Testis (tissue), 3 donors: Measurements from ENCODE around the gene VPS26B. TPM values are rescaled to one million over a fixed set of nuclear protein-coding genes. Genes with fewer than 3 reads are reported as not detected.

Experiments used
- DNase-seq: peaks from one replicate; pipeline ENCODE4 v3.0.0-alpha.2; 2019
- H3K27ac ChIP-seq, 2 donors: fragments of 200-600 bp; sonication (generic); one replicate each; pipeline ENCODE4 v1.5.1; 2019
- H3K27me3 ChIP-seq: fragments of 200-600 bp; sonication (generic); one replicate; pipeline ENCODE4 v1.5.1; 2019
- H3K36me3 ChIP-seq: fragments of 200-600 bp; sonication (generic); one replicate; pipeline ENCODE4 v1.5.1; 2017; ENCODE audit warnings: low read depth; ENCODE audit errors: missing control alignments
- H3K4me1 ChIP-seq: fragments of 200-600 bp; sonication (generic); one replicate; pipeline ENCODE4 v1.5.1; 2019
- H3K4me3 ChIP-seq, 2 donors: fragments of 200-600 bp; sonication (generic); one replicate each; pipeline ENCODE4 v1.5.1; 2017 to 2019
- H3K9me3 ChIP-seq: fragments of 200-600 bp; sonication (generic); one replicate; pipeline ENCODE4 v1.5.1; 2017
- CTCF ChIP-seq, 3 experiments: fragments of 450-650 bp in 2 of 3; fragments of 200-600 bp in 1 of 3; sonication (generic) in 1 of 3; IDR thresholded peaks; one replicate each; pipeline ENCODE4 v1.5.1; 2016 to 2019; ENCODE audit warnings: antibody characterized with exemption in 3 of 3, mild to moderate bottlenecking in 2 of 3, moderate library complexity in 1 of 3
- POLR2A ChIP-seq: fragments of 450-650 bp; IDR thresholded peaks from one replicate; pipeline ENCODE4 v1.6.1; 2017; ENCODE audit warnings: antibody characterized with exemption, mild to moderate bottlenecking, moderate library complexity
- WGBS, 2 donors: methylation state at CpG; one replicate each; pipeline ENCODE4 v1.1.5; 2018; 5-methylcytosine and 5-hydroxymethylcytosine counted together
- intact Hi-C: fragments of 100-400 bp; cut with DNase I; formaldehyde crosslinking; loops from one replicate; pipeline ENCODE4 v1.15.1; 2023; ENCODE audit warnings: low total_unique reads
- polyA plus RNA-seq: library from polyadenylated mRNA; stranded (reverse); fragments of 350-450 nt; fragmentation: Illumina TruSeq; extraction: RNeasy Lipid Tissue Mini Kit (QIAGEN cat#74804); gene quantifications from one replicate; pipeline ENCODE4 v1.2.3, GENCODE V29; 2014; ENCODE audit warnings: low read depth, low replicate concordance; ENCODE audit not compliant: insufficient read depth
- total RNA-seq, 2 donors: library from RNA; depleted of rRNA; stranded (reverse); fragments of >200 nt; gene quantifications; one replicate each; pipeline ENCODE4 v1.2.3, GENCODE V29; 2016

The VPS26B gene
- total and polyA plus RNA-seq, 3 donors from 2014 or later: 54.2 to 84.1 (median 74.0) TPM

- H3K27me3 ChIP-seq: no peaks in the 10 kb centered on the region
- no peak overlapping the region for H3K27ac ChIP-seq
- no peaks in the 10 kb centered on the region for H3K9me3 ChIP-seq
- WGBS, 2 donors: 66 to 72% methylated on average over 7 of the region's 7 CpGs
- peaks cover 10% of the 10 kb centered on the region for H3K4me1 ChIP-seq
- no peak overlapping the region for H3K4me3 ChIP-seq
- DNase-seq: no peak
- no peak for TF ChIP-seq CTCF (IDR thresholded peaks at IDR 0.05)
- no peak for TF ChIP-seq POLR2A
- intact Hi-C loops: no loop called here
- no peaks in the 10 kb centered on the region for H3K36me3 ChIP-seq
Measured at GRCh38 chr11:134248910-134249480, 24.5 kb downstream of the VPS26B start.

GRCh38 chr11:134250246-134250645, 25.8 kb downstream of the VPS26B start:
- H3K27me3 ChIP-seq: no peaks in the 10 kb centered on the region
- intact Hi-C loops: no loop called here
- H3K27ac ChIP-seq: no peak overlapping the region
- no peaks in the 10 kb centered on the region for H3K9me3 ChIP-seq
- H3K4me3 ChIP-seq: no peak overlapping the region
- DNase-seq: no peak
- WGBS, 2 donors: 91 to 93% methylated on average over 3 of the region's 3 CpGs
- TF ChIP-seq POLR2A: no peak
- TF ChIP-seq CTCF (IDR thresholded peaks at IDR 0.05): no peak
- H3K4me1 ChIP-seq: peaks cover 10% of the 10 kb centered on the region
- no peaks in the 10 kb centered on the region for H3K36me3 ChIP-seq

GRCh38 chr11:134250675-134251074, 26.2 kb downstream of the VPS26B start:
- Histone ChIP-seq H3K4me1 (peaks cover 10% of the 10 kb centered on the region), H3K27ac (no peak overlapping the region), H3K9me3 (no peaks in the 10 kb centered on the region), H3K4me3 (no peak overlapping the region), H3K36me3 (no peaks in the 10 kb centered on the region), H3K27me3 (no peaks in the 10 kb centered on the region)
- no peak for TF ChIP-seq CTCF (IDR thresholded peaks at IDR 0.05)
- TF ChIP-seq POLR2A: no peak
- DNase-seq: no peak
- intact Hi-C loops: no loop called here
- 89 to 90% methylated on average over 2 of the region's 2 CpGs for WGBS, 2 donors

- H3K9me3 ChIP-seq: no peaks in the 10 kb centered on the region
- peak overlapping the region; percentile 49 to 72 for H3K27ac ChIP-seq
- 2 to 3% methylated on average over 27 of the region's 27 CpGs for WGBS, 2 donors
- H3K4me1 ChIP-seq: peaks cover 10% of the 10 kb centered on the region
- peak overlapping the region; percentile 94 to 95 for H3K4me3 ChIP-seq
- H3K27me3 ChIP-seq: no peaks in the 10 kb centered on the region
- TF ChIP-seq CTCF (IDR thresholded peaks at IDR 0.05): no peak
- H3K36me3 ChIP-seq: no peaks in the 10 kb centered on the region
- DNase-seq: peak; percentile 46
- intact Hi-C loops: no loop called here
Measured at GRCh38 chr11:134252346-134253187, 28.1 kb downstream of the VPS26B start.
